Subcutaneous abdominal adipose tissue (tissue), 5 donors: ENCODE results near the gene DNALI1.
"Not testable (repeated sequence)": the region's sequence is repeated elsewhere in the genome, so short reads cannot be mapped to it uniquely, and the experiment has no call there.

Experiments used
- H3K27ac ChIP-seq: one replicate; pipeline ENCODE4 v1.7.0; 2013; ENCODE audit warnings: low read depth, mild to moderate bottlenecking, inconsistent platforms, low read length, moderate library complexity
- H3K27me3 ChIP-seq, 5 donors: one replicate each; pipeline ENCODE4 v1.7.0; 2013; ENCODE audit warnings: low read length in 5 of 5, inconsistent platforms in 1 of 5; ENCODE audit not compliant: control insufficient read depth in 5 of 5, insufficient read depth in 4 of 5
- H3K36me3 ChIP-seq, 5 donors: one replicate each; pipeline ENCODE4 v1.7.0; 2013; ENCODE audit warnings: low read length in 5 of 5; ENCODE audit not compliant: control insufficient read depth in 5 of 5, insufficient read depth in 5 of 5
- H3K4me1 ChIP-seq, 5 donors: one replicate each; pipeline ENCODE4 v1.7.0; 2013; ENCODE audit warnings: low read length in 5 of 5, mild to moderate bottlenecking in 3 of 5, moderate library complexity in 1 of 5; ENCODE audit not compliant: control insufficient read depth in 5 of 5, insufficient read depth in 5 of 5
- H3K4me3 ChIP-seq, 5 donors: one replicate each; pipeline ENCODE4 v1.7.0; 2013; ENCODE audit warnings: low read length in 5 of 5, low read depth in 1 of 5
- H3K9ac ChIP-seq, 5 donors: one replicate each; pipeline ENCODE4 v1.7.0; 2013; ENCODE audit warnings: low read length in 5 of 5, mild to moderate bottlenecking in 4 of 5, moderate library complexity in 3 of 5
- H3K9me3 ChIP-seq, 5 donors: one replicate each; pipeline ENCODE4 v1.7.0; 2013; ENCODE audit warnings: low read length in 5 of 5; ENCODE audit not compliant: control insufficient read depth in 5 of 5
- donor health status: healthy.
- donor health status: healthy.
- donor health status: healthy.
- donor health status: healthy.
- donor health status: healthy.

DNALI1 gene

GRCh38 chr1:37553598-37553926, 3.2 kb upstream of the DNALI1 start:
- Histone ChIP-seq H3K4me3 (peak overlapping the region; percentile 94 to 100 (median 99)), H3K27me3 (no peaks in the 10 kb centered on the region), H3K9me3 (no peaks in the 10 kb centered on the region), H3K27ac (peak overlapping the region; percentile 79), H3K4me1 (peaks cover 0 to 34% (median 29%) of the 10 kb centered on the region in 5 donors), H3K9ac (peak overlapping the region; percentile 90 to 99 (median 95)), H3K36me3 (peaks cover 0 to 25% (median 13%) of the 10 kb centered on the region in 5 donors)

GRCh38 chr1:37553927-37554808, 2.6 kb upstream of the DNALI1 start, which contains the start of gene SNIP1:
Gene SNIP1 (minus strand): TSS chr1:37554293. CDS start chr1:37554229, 64 bp downstream.
- Histone ChIP-seq H3K9ac (peak within 1 kb of the TSS; percentile 90 to 99 (median 95)), H3K4me3 (peak within 1 kb of the TSS; percentile 94 to 100 (median 99)), H3K4me1 (peaks cover 0 to 34% (median 29%) of the 10 kb centered on the region in 5 donors), H3K36me3 (peaks cover 0 to 22% (median 13%) of the 10 kb centered on the region in 5 donors), H3K27ac (peak within 1 kb of the TSS; percentile 79), H3K27me3 (no peaks in the 10 kb centered on the region), H3K9me3 (no peaks in the 10 kb centered on the region)

GRCh38 chr1:37557402-37557801, 662 bp downstream of the DNALI1 start:
- peak overlapping the region in 4 of 5 donors; percentile 53 to 76 (median 64) for H3K4me3 ChIP-seq
- peaks cover 0 to 11% (median 1%) of the 10 kb centered on the region in 5 donors for H3K36me3 ChIP-seq
- no peak overlapping the region for H3K27ac ChIP-seq
- peaks cover 0 to 31% (median 28%) of the 10 kb centered on the region in 5 donors for H3K4me1 ChIP-seq
- peak overlapping the region in 1 of 5 donors; percentile 9 for H3K9ac ChIP-seq
- H3K27me3 ChIP-seq, result no peaks in the 10 kb centered on the region
- peaks cover 0 to 3% (median 0%) of the 10 kb centered on the region in 5 donors for H3K9me3 ChIP-seq

- no peak overlapping the region for H3K9ac ChIP-seq
- H3K4me3 ChIP-seq, result no peak overlapping the region
- H3K9me3 ChIP-seq, result peaks cover 0 to 3% (median 0%) of the 10 kb centered on the region in 5 donors
- no peak overlapping the region for H3K27ac ChIP-seq
- no peaks in the 10 kb centered on the region for H3K27me3 ChIP-seq
- H3K36me3 ChIP-seq, result peaks cover 0 to 8% (median 4%) of the 10 kb centered on the region in 5 donors
- H3K4me1 ChIP-seq, result peaks cover 0 to 21% (median 18%) of the 10 kb centered on the region in 5 donors
Observed at GRCh38 chr1:37558411-37558810, 1.7 kb downstream of the DNALI1 start.

GRCh38 chr1:37559080-37559479, 2.3 kb downstream of the DNALI1 start:
- H3K36me3 ChIP-seq, result peaks cover 0 to 8% (median 4%) of the 10 kb centered on the region in 5 donors
- H3K4me3 ChIP-seq, result no peak overlapping the region
- H3K9ac ChIP-seq, result peak overlapping the region in 1 of 5 donors; percentile 4
- H3K27me3 ChIP-seq, result no peaks in the 10 kb centered on the region
- H3K9me3 ChIP-seq, result peaks cover 0 to 3% (median 0%) of the 10 kb centered on the region in 5 donors
- H3K27ac ChIP-seq, result no peak overlapping the region
- H3K4me1 ChIP-seq, result peaks cover 0 to 17% (median 14%) of the 10 kb centered on the region in 5 donors

- H3K9ac ChIP-seq, H3K4me3 ChIP-seq: not testable (repeated sequence)
- peaks cover 0 to 14% (median 8%) of the 10 kb centered on the region in 5 donors for H3K36me3 ChIP-seq
Observed at GRCh38 chr1:37559957-37560379, 3.2 kb downstream of the DNALI1 start.

GRCh38 chr1:37560401-37561132, 3.8 kb downstream of the DNALI1 start:
- H3K27me3 ChIP-seq, result no peaks in the 10 kb centered on the region
- peaks cover 0 to 3% (median 0%) of the 10 kb centered on the region in 5 donors for H3K9me3 ChIP-seq
- no peak overlapping the region for H3K9ac ChIP-seq
- H3K36me3 ChIP-seq, result peaks cover 0 to 20% (median 14%) of the 10 kb centered on the region in 5 donors
- no peak overlapping the region for H3K4me3 ChIP-seq
- no peak overlapping the region for H3K27ac ChIP-seq
- H3K4me1 ChIP-seq, result peaks cover 0 to 12% (median 10%) of the 10 kb centered on the region in 5 donors

More at GRCh38 chr1:37559957-37560379, 3.2 kb downstream of the DNALI1 start:
- H3K27ac ChIP-seq, H3K9me3 ChIP-seq, H3K27me3 ChIP-seq: not testable (repeated sequence)
- H3K4me1 ChIP-seq, result peaks cover 0 to 12% (median 10%) of the 10 kb centered on the region in 5 donors

- H3K9ac ChIP-seq, result no peak overlapping the region
- no peaks in the 10 kb centered on the region for H3K27me3 ChIP-seq
- H3K27ac ChIP-seq, result no peak overlapping the region
- peaks cover 0 to 10% (median 8%) of the 10 kb centered on the region in 5 donors for H3K4me1 ChIP-seq
- no peak overlapping the region for H3K4me3 ChIP-seq
- H3K9me3 ChIP-seq, result peaks cover 0 to 3% (median 0%) of the 10 kb centered on the region in 5 donors
- H3K36me3 ChIP-seq, result peaks cover 8 to 29% (median 22%) of the 10 kb centered on the region in 5 donors
Observed at GRCh38 chr1:37561133-37562132, 4.7 kb downstream of the DNALI1 start.

- peaks cover 0 to 3% (median 0%) of the 10 kb centered on the region in 5 donors for H3K9me3 ChIP-seq
- H3K9ac ChIP-seq, result no peak overlapping the region
- no peak overlapping the region for H3K4me3 ChIP-seq
- peaks cover 15 to 44% (median 38%) of the 10 kb centered on the region in 5 donors for H3K36me3 ChIP-seq
- H3K27ac ChIP-seq, result no peak overlapping the region
- no peaks in the 10 kb centered on the region for H3K4me1 ChIP-seq
- H3K27me3 ChIP-seq, result no peaks in the 10 kb centered on the region
Observed at GRCh38 chr1:37562984-37563383, 6.2 kb downstream of the DNALI1 start.
